ENCODE results near the gene BECN2.

Gene BECN2

DNA sequence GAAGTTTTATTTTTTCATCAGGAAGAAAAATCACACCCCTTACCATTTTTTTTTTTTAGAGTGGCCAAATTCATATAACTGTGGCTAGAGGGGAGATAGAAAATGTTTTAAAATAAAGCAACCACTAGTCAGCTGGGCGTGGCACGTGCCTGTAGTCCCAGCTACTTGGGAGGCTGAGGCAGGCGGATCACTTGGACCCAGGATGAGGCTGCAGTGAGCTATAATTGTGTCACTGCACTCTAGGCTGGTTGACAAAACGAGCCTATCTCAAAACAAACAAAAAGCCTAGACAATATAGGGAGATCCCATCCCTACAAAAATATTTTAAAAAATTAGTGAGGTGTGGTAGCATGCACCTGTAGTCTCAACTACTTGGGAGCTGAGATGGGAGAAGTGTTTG is 14.8 kb upstream of the BECN2 start:
- no peak overlapping the region for H3K4me3 ChIP-seq (ENCODE audit: low read length)
- no peaks in the 10 kb centered on the region for H3K27me3 ChIP-seq (ENCODE audit: control insufficient read depth, insufficient read depth, low read length)
- no peaks in the 10 kb centered on the region for H3K4me1 ChIP-seq (ENCODE audit: control insufficient read depth, insufficient read depth, low read length)
- no peaks in the 10 kb centered on the region for H3K36me3 ChIP-seq (ENCODE audit: control insufficient read depth, insufficient read depth, low read length)
- H3K9me3 ChIP-seq (ENCODE audit: control insufficient read depth, low read length), result no peaks in the 10 kb centered on the region
- no peak overlapping the region for H3K9ac ChIP-seq (ENCODE audit: low read length)

DNA sequence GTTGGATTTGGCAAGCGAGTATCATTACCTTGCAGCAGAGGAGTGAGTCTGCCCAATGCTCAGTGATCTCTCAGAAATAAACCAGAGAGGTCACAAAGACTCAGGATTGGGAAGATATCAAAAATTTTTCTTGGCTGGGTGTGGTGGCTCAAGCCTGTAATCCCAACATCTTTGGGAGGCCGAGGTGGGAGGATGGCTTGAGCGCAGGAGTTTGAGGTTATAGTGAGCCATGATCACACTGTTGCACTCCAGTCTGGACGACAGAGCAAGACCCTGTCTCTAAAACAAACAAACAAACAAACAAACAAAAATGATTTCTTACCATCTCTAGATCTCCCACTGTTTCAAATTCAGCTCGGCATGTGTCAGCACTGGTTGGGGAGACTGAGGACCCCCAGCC is 13.3 kb upstream of the BECN2 start:
- Histone ChIP-seq H3K4me1 (ENCODE audit: control insufficient read depth, insufficient read depth, low read length) (no peaks in the 10 kb centered on the region), H3K36me3 (ENCODE audit: control insufficient read depth, insufficient read depth, low read length) (no peaks in the 10 kb centered on the region), H3K4me3 (ENCODE audit: low read length) (no peak overlapping the region), H3K9ac (ENCODE audit: low read length) (no peak overlapping the region), H3K9me3 (ENCODE audit: control insufficient read depth, low read length) (no peaks in the 10 kb centered on the region), H3K27me3 (ENCODE audit: control insufficient read depth, insufficient read depth, low read length) (no peaks in the 10 kb centered on the region)

DNA sequence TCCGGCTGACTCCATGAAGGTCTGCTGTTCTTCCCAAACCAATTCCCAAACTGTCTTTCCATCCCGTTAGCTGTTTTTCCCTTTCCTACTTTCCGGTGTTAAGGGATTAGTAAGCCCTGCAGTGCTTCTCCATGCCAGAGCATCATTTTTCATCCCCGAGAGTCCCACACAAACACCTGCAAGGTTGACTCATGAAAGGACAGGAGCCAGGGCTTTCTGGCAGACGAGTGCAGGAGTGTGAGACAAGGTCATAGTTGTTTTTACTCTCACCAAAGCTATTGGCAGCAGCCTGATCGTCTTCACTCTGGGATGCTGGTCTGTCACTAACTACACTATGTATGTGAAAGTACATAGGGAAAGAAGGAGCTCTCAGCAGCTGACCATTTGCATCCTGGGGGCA is 10.2 kb upstream of the BECN2 start:
- Histone ChIP-seq H3K4me1 (ENCODE audit: control insufficient read depth, insufficient read depth, low read length) (no peaks in the 10 kb centered on the region), H3K9me3 (ENCODE audit: control insufficient read depth, low read length) (no peaks in the 10 kb centered on the region), H3K27me3 (ENCODE audit: control insufficient read depth, insufficient read depth, low read length) (no peaks in the 10 kb centered on the region), H3K36me3 (ENCODE audit: control insufficient read depth, insufficient read depth, low read length) (no peaks in the 10 kb centered on the region), H3K9ac (ENCODE audit: low read length) (no peak overlapping the region), H3K4me3 (ENCODE audit: low read length) (no peak overlapping the region)

DNA sequence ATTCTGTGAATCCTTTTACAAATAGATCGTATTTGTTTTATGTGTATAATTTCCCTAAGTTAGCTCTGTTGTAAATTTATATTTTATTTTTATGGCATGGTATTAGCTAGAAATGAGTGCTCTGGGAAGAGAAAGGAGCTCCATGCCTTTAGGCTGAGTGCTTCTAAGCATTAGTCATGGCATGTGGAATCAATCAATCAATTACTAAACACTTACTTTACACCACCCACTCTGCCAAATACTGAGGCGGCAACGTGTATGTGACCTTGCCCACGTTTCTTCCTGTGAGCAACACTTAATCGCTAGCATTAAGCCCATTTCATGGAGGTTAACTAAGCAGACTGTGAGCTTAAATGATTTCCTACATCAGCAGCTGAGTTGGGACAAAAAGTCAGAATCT is 7.2 kb upstream of the BECN2 start:
- Histone ChIP-seq H3K4me3 (ENCODE audit: low read length) (no peak overlapping the region), H3K36me3 (ENCODE audit: control insufficient read depth, insufficient read depth, low read length) (no peaks in the 10 kb centered on the region), H3K27me3 (ENCODE audit: control insufficient read depth, insufficient read depth, low read length) (no peaks in the 10 kb centered on the region), H3K4me1 (ENCODE audit: control insufficient read depth, insufficient read depth, low read length) (no peaks in the 10 kb centered on the region), H3K9me3 (ENCODE audit: control insufficient read depth, low read length) (no peaks in the 10 kb centered on the region), H3K9ac (ENCODE audit: low read length) (no peak overlapping the region)

DNA sequence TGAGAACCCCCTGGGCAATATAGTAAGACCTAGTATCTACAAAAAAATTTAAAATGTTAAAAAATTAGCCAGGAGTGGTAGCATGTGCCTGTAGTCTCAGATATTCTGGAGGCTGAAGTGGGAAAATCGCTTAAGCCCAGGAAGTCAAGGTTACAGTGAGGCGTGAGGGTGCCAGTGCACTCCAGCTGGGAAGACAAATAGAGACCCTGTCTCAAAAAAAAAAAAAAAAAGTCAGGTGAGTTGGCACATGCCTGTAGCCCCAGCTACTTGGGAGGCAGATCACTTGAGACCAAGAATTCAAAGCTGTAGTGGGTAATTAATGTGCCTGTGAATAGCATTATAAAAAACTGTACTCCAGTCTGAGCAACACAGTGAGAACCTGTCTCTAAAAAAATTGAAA is 4.6 kb downstream of the BECN2 start:
- H3K36me3 ChIP-seq (ENCODE audit: control insufficient read depth, insufficient read depth, low read length), result no peaks in the 10 kb centered on the region
- H3K9ac ChIP-seq (ENCODE audit: low read length), result no peak overlapping the region
- no peak overlapping the region for H3K4me3 ChIP-seq (ENCODE audit: low read length)
- H3K4me1 ChIP-seq (ENCODE audit: control insufficient read depth, insufficient read depth, low read length), result no peaks in the 10 kb centered on the region
- H3K9me3 ChIP-seq (ENCODE audit: control insufficient read depth, low read length), result no peaks in the 10 kb centered on the region
- no peaks in the 10 kb centered on the region for H3K27me3 ChIP-seq (ENCODE audit: control insufficient read depth, insufficient read depth, low read length)

DNA sequence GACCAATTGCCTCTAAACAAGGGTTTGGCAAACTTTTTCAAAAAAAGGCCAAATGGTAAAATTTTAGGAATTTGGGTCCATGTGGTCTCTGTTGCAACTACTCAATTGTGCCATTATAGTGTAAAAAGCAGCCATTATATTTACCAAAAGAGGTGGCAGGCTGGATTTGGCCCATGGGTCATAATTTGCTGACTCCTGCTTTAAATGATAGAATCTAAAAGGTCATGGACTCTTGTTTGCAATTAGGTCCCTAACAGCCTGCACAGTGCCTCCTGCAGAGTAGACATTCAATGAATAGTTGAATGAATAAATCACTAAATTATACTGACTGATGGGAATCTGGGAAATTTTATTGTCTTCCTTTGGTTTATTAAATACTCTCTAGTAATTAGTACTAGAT is 6.2 kb downstream of the BECN2 start:
- Histone ChIP-seq H3K4me3 (ENCODE audit: low read length) (no peak overlapping the region), H3K9ac (ENCODE audit: low read length) (no peak overlapping the region), H3K4me1 (ENCODE audit: control insufficient read depth, insufficient read depth, low read length) (no peaks in the 10 kb centered on the region), H3K36me3 (ENCODE audit: control insufficient read depth, insufficient read depth, low read length) (no peaks in the 10 kb centered on the region), H3K9me3 (ENCODE audit: control insufficient read depth, low read length) (no peaks in the 10 kb centered on the region), H3K27me3 (ENCODE audit: control insufficient read depth, insufficient read depth, low read length) (no peaks in the 10 kb centered on the region)

DNA sequence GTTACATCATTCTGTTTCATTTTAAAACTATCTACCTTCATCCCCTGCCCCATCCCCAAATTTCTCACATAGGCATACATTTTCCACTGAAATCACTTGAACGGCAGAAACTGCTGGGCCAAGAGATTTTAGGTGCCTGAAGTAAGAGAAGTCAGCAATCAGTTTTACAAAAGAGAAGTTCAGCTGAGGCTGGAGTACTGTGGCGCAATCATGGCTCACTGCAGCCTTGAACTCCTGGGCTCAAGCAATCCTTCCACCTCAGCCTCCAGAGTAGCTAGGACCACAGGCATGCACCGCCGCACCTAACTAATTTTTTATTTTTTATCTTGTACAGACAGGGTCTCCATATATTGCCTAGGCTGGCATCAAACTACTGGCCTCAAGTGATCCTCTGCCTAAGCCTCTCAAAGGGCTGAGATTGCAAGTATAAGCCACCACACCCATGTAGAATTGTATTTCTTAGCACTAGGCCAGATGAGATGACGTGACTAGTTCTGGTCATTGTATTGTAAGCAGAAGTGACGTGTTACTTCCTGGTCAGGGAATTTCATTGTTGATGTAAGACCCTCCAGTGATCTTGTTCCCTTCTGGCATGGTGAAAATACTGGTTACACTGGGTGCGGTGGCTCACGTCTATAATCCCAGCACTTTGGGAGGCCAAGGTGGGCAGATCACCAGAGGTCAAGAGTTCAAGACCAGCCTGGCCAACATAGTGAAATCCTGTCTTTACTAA is 7.1 kb downstream of the BECN2 start:
- Histone ChIP-seq H3K4me1 (ENCODE audit: control insufficient read depth, insufficient read depth, low read length) (no peaks in the 10 kb centered on the region), H3K9ac (ENCODE audit: low read length) (no peak overlapping the region), H3K4me3 (ENCODE audit: low read length) (no peak overlapping the region), H3K9me3 (ENCODE audit: control insufficient read depth, low read length) (no peaks in the 10 kb centered on the region), H3K27me3 (ENCODE audit: control insufficient read depth, insufficient read depth, low read length) (no peaks in the 10 kb centered on the region), H3K36me3 (ENCODE audit: control insufficient read depth, insufficient read depth, low read length) (no peaks in the 10 kb centered on the region)

DNA sequence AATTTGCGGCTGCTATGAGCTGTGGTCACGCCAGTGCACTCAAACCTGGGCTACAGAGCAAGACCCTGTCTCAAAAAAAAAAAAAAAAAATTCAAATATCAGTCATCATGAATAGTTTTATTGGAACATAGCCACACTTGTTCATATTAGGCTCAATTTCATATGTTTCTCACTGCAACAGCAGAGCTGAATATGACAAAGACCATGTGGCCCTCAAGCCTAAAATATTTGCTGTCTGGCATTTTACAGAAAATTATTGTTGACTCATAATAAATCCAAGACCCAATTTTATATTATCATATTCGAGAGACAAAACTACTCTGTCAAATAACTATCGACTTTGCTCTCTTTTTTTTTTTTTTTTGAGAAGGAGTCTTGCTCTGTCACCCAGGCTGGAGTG is 11.0 kb downstream of the BECN2 start:
- H3K4me3 ChIP-seq (ENCODE audit: low read length), result no peak overlapping the region

DNA sequence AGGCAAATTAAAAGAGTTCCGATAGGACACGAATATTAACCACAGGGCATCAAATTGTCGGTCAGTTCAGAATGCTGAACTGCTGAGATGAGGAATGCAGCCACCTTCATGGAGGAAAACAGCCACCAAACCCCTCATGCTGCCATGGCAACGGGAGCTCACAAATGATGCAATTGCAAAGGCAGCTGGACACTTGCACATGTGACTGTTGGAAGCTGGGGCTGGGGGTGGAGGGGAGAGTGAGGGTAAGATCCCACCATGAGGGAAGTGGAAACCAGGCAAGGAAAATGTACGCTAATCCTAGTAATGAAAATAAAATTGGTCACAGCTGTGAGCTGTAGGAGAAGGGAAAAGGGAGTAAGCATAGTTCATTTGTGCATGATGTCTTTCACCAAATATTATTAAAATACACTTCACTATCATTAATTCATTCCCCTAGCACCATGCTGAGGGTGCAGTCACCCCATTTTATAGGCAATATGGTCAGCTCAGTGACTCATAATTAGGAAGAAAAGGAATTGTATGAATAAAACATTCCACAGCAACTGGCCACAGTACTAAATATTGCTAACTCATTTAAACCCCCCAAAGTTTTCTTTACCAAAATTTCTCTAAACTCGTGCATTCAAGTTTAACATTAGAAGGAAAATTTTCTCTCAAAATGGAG is 15.3 kb downstream of the BECN2 start:
- no peaks in the 10 kb centered on the region for H3K9me3 ChIP-seq (ENCODE audit: control insufficient read depth, low read length)
- H3K36me3 ChIP-seq (ENCODE audit: control insufficient read depth, insufficient read depth, low read length), result no peaks in the 10 kb centered on the region
- H3K27me3 ChIP-seq (ENCODE audit: control insufficient read depth, insufficient read depth, low read length), result no peaks in the 10 kb centered on the region
- no peak overlapping the region for H3K9ac ChIP-seq (ENCODE audit: low read length)
- no peak overlapping the region for H3K4me3 ChIP-seq (ENCODE audit: low read length)
- H3K4me1 ChIP-seq (ENCODE audit: control insufficient read depth, insufficient read depth, low read length), result no peaks in the 10 kb centered on the region

More for the DNA sequence above, 11.0 kb downstream of the BECN2 start:
- Histone ChIP-seq H3K4me1 (ENCODE audit: control insufficient read depth, insufficient read depth, low read length) (no peaks in the 10 kb centered on the region), H3K9ac (ENCODE audit: low read length) (no peak overlapping the region), H3K36me3 (ENCODE audit: control insufficient read depth, insufficient read depth, low read length) (no peaks in the 10 kb centered on the region), H3K27me3 (ENCODE audit: control insufficient read depth, insufficient read depth, low read length) (no peaks in the 10 kb centered on the region), H3K9me3 (ENCODE audit: control insufficient read depth, low read length) (no peaks in the 10 kb centered on the region)

DNA sequence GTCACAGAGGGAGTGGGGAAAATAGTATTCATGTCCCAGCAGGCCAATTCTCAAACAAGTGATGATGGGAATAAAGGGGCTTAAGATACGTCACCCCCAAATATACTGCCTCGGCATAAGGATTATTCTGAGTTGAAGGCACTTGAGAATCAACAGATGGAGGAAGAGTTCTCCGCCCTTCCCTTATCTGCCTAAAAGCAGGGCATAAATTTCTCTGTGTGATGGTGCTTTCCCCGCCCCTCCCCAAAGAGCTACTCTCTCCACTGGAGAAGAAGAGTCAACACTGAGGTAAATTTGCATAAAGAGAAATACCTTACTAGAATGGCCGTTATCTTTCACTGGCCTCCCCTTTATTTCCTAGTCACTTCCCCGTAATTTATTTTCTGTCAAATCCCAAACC is 18.7 kb downstream of the BECN2 start:
- Histone ChIP-seq H3K9me3 (ENCODE audit: control insufficient read depth, low read length) (no peaks in the 10 kb centered on the region), H3K4me1 (ENCODE audit: control insufficient read depth, insufficient read depth, low read length) (no peaks in the 10 kb centered on the region), H3K36me3 (ENCODE audit: control insufficient read depth, insufficient read depth, low read length) (no peaks in the 10 kb centered on the region), H3K27me3 (ENCODE audit: control insufficient read depth, insufficient read depth, low read length) (no peaks in the 10 kb centered on the region), H3K9ac (ENCODE audit: low read length) (no peak overlapping the region), H3K4me3 (ENCODE audit: low read length) (no peak overlapping the region)

DNA sequence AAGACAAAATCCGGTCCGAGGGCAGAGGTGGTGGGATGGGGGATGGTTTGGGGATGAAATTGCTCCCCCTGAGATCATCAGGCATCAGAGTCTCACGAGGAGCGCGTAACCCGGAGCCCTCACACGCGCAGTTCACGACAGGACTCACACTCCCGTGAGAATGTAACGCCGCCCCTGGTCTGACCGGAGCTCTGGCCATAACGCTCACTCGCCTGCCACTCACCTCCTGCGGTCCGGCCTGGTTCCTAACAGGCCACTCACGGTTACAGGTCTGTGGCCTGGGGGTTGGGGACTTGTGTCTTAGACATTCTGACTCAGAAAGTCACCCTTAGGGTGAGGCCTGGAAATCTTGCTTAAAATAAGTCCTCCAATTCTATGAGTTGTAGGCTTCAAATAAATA is 21.5 kb downstream of the BECN2 start:
- H3K9ac ChIP-seq (ENCODE audit: low read length), result no peak overlapping the region

DNA sequence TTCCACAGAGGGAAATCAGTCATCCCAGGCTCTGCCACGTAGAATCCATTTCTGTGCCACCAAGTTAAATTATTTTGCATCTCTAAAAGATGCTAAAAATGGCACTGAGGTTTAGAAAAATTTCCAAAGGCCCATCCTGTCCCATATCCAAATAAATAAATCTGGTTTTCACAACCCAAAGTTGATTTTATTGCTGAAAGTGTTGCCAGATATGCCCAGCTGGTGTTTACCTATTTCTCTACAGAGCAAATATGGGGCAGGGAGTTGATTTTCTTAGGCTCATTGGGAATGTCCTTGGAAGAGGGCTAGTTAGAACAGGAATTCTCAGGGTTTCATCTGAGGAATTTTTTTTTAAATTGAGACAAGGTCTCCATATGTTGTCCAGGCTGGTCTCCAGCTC is 22.4 kb downstream of the BECN2 start:
- Histone ChIP-seq H3K36me3 (ENCODE audit: control insufficient read depth, insufficient read depth, low read length) (no peaks in the 10 kb centered on the region), H3K9ac (ENCODE audit: low read length) (no peak overlapping the region), H3K4me3 (ENCODE audit: low read length) (no peak overlapping the region), H3K4me1 (ENCODE audit: control insufficient read depth, insufficient read depth, low read length) (no peaks in the 10 kb centered on the region), H3K27me3 (ENCODE audit: control insufficient read depth, insufficient read depth, low read length) (no peaks in the 10 kb centered on the region), H3K9me3 (ENCODE audit: control insufficient read depth, low read length) (no peaks in the 10 kb centered on the region)

More for the DNA sequence above, 21.5 kb downstream of the BECN2 start:
- Histone ChIP-seq H3K36me3 (ENCODE audit: control insufficient read depth, insufficient read depth, low read length) (no peaks in the 10 kb centered on the region), H3K27me3 (ENCODE audit: control insufficient read depth, insufficient read depth, low read length) (no peaks in the 10 kb centered on the region), H3K9me3 (ENCODE audit: control insufficient read depth, low read length) (no peaks in the 10 kb centered on the region), H3K4me1 (ENCODE audit: control insufficient read depth, insufficient read depth, low read length) (no peaks in the 10 kb centered on the region), H3K4me3 (ENCODE audit: low read length) (no peak overlapping the region)

Measured in mucosa of stomach (tissue), 1 donor.